DOHH2 (cell line): ENCODE measurements around the gene LRRC4C.

Experiments used
- EZH2phosphoT487 ChIP-seq: fragments of 200-600 bp; sonication (generic); IDR thresholded peaks from 2 replicates; pipeline ENCODE4 v1.6.1; 2017; ENCODE audit warnings: borderline replicate concordance, mild to moderate bottlenecking, antibody characterized with exemption, low read length, moderate library complexity, mixed read lengths
- TF ChIP-seq, protein P1 (sequence below): fragments of 200-600 bp; sonication (generic); IDR thresholded peaks from one replicate; pipeline ENCODE4 v1.5.1; 2014; ENCODE audit warnings: antibody characterized with exemption, mild to moderate bottlenecking, low read depth, low read length; ENCODE audit not compliant: poor library complexity, severe bottlenecking

- TF ChIP-seq, protein P1, sequence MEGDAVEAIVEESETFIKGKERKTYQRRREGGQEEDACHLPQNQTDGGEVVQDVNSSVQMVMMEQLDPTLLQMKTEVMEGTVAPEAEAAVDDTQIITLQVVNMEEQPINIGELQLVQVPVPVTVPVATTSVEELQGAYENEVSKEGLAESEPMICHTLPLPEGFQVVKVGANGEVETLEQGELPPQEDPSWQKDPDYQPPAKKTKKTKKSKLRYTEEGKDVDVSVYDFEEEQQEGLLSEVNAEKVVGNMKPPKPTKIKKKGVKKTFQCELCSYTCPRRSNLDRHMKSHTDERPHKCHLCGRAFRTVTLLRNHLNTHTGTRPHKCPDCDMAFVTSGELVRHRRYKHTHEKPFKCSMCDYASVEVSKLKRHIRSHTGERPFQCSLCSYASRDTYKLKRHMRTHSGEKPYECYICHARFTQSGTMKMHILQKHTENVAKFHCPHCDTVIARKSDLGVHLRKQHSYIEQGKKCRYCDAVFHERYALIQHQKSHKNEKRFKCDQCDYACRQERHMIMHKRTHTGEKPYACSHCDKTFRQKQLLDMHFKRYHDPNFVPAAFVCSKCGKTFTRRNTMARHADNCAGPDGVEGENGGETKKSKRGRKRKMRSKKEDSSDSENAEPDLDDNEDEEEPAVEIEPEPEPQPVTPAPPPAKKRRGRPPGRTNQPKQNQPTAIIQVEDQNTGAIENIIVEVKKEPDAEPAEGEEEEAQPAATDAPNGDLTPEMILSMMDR, result no peak
- no peak for TF ChIP-seq EZH2phosphoT487
These were observed 146.2 kb downstream of the LRRC4C start for GRCh38 chr11:41313226-41313625.
